Hepatocyte (in vitro differentiated cells): ENCODE results near the gene FGFR1OP2. TPM values are rescaled to one million over a fixed set of nuclear protein-coding genes. Genes with fewer than 3 reads are reported as not detected.

Source experiments
- DNase-seq: peaks from one replicate; pipeline ENCODE4 v3.0.0-alpha.2; 2016; ENCODE audit warnings: low spot score
- H2AFZ ChIP-seq: fragments of 200-600 bp; sonication (generic); 2 replicates; pipeline ENCODE4 v1.6.0; 2016; ENCODE audit warnings: antibody characterized with exemption, mild to moderate bottlenecking
- H3K27ac ChIP-seq: fragments of 200-600 bp; sonication (generic); 2 replicates; pipeline ENCODE4 v1.5.1; 2016; ENCODE audit warnings: mild to moderate bottlenecking
- H3K27me3 ChIP-seq: fragments of 200-600 bp; sonication (generic); 2 replicates; pipeline ENCODE4 v1.6.1; 2016
- H3K36me3 ChIP-seq: fragments of 200-600 bp; sonication (generic); replicated peaks from 2 replicates; pipeline ENCODE4 v1.5.1; 2016; ENCODE audit warnings: low read depth; ENCODE audit not compliant: insufficient read depth
- H3K4me1 ChIP-seq: fragments of 200-600 bp; sonication (generic); 2 replicates; pipeline ENCODE4 v1.5.1; 2016; ENCODE audit warnings: mild to moderate bottlenecking, moderate library complexity; ENCODE audit not compliant: insufficient read depth
- H3K4me2 ChIP-seq: fragments of 200-600 bp; sonication (generic); 2 replicates; pipeline ENCODE4 v1.6.0; 2016
- H3K4me3 ChIP-seq: fragments of 200-600 bp; sonication (generic); 2 replicates; pipeline ENCODE4 v1.5.1; 2016; ENCODE audit warnings: mild to moderate bottlenecking
- H3K79me2 ChIP-seq: fragments of 200-600 bp; sonication (generic); 2 replicates; pipeline ENCODE4 v1.6.0; 2017; ENCODE audit warnings: mild to moderate bottlenecking
- H3K9me2 ChIP-seq: fragments of 200-600 bp; sonication (generic); replicated peaks from 2 replicates; pipeline ENCODE4 v1.6.0; 2017; ENCODE audit warnings: mild to moderate bottlenecking; ENCODE audit not compliant: insufficient read depth
- H3K9me3 ChIP-seq: fragments of 200-600 bp; sonication (generic); 2 replicates; pipeline ENCODE4 v1.5.1; 2016; ENCODE audit warnings: low read depth, mild to moderate bottlenecking
- H4K20me1 ChIP-seq: fragments of 200-600 bp; sonication (generic); 2 replicates; pipeline ENCODE4 v1.6.0; 2016; ENCODE audit warnings: mild to moderate bottlenecking; ENCODE audit not compliant: insufficient read depth, poor library complexity, severe bottlenecking
- EZH2 ChIP-seq: fragments of 200-600 bp; sonication (generic); IDR thresholded peaks from 2 replicates; pipeline ENCODE4 v1.6.1; 2016; ENCODE audit warnings: antibody characterized with exemption, mild to moderate bottlenecking, borderline replicate concordance
- EZH2phosphoT487 ChIP-seq: fragments of 200-600 bp; sonication (generic); IDR thresholded peaks from one replicate; pipeline ENCODE4 v1.6.1; 2018; ENCODE audit warnings: antibody characterized with exemption, mild to moderate bottlenecking, low read depth, moderate library complexity; ENCODE audit not compliant: unreplicated experiment, severe bottlenecking
- WGBS: methylation state at CpG from one replicate; pipeline ENCODE4 v1.1.6; 2016; ENCODE audit warnings: low lambda C conversion rate; ENCODE audit errors: missing lambda C conversion rate; 5-methylcytosine and 5-hydroxymethylcytosine counted together
- polyA plus RNA-seq: library from polyadenylated mRNA; unstranded; fragments of >200 nt; fragmentation: Nextera tagmentation; extraction: Ambion mirVana; gene quantifications from 2 replicates; pipeline ENCODE4 v1.2.1, GENCODE V29; 2016
- total RNA-seq: library from RNA; depleted of rRNA; stranded (reverse); fragments of >200 nt; gene quantifications from 2 replicates; pipeline ENCODE4 v1.2.3, GENCODE V29; 2014
- TF ChIP-seq, protein P1 (sequence below): fragments of 200-600 bp; sonication (generic); IDR thresholded peaks from 2 replicates; pipeline ENCODE4 v1.5.1; 2016; ENCODE audit warnings: antibody characterized with exemption, mild to moderate bottlenecking; ENCODE audit not compliant: poor library complexity

Gene FGFR1OP2
- total RNA-seq, result 43.7 and 56.4 TPM in 2 replicates
- 22.3 and 24.1 TPM in 2 replicates for polyA plus RNA-seq

DNA sequence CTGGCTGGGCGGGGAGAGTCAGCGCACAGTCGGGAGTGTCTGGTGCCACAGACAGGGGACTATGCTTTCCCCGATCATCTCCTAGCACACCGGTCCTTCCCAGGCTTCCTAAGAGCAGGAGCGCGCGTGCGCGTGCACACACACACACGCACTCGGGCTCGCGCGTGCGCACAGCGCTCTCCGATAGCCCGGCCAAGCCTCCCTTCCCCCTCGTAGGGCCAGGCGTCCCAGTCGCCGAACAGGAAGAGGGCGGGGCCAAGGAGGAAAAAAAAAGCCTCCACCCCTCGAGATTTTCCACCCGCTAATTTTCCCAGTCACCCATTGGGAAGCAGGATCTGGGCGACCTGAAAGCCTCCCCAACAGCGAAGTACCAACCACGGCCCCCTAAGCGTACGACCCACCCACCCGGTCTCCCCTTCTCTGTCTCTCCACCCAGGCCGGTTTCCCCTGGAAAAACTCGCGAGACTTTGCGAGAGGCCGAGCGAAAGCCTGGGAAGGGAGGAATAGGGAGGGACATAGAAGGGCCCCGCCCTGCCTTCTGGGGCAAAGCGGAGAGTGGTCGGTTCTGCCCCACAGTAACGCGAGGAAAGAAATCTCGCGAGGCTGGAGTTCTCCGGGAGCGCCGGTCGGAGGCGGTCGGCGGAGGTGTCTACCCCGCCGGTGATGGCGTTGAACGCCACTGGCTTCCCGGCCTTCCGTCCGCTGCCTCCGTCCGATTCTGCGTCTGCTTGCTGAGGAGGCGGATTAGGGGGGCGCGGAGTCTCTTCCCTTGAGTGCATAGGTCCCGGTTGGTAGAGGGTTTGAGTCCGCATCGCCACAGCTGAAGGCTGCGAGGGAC is at the start of gene FGFR1OP2, which contains the start of gene INTS13:
FGFR1OP2 (plus strand) TSS at position 608 of the 838 bp plus-strand sequence. CDS start 15,689 bp downstream, outside the sequence.
INTS13 (minus strand) TSS at position 119 of the 838 bp plus-strand sequence. CDS start 1,178 bp downstream, outside the sequence.
- peak within 1 kb of the TSS; percentile 89 for H3K4me2 ChIP-seq
- peaks cover 83% of the 10 kb centered on the region for H3K79me2 ChIP-seq
- no peaks in the 10 kb centered on the region for H3K9me3 ChIP-seq
- no peaks in the 10 kb centered on the region for H3K36me3 ChIP-seq
- peaks cover 20% of the 10 kb centered on the region for H3K4me1 ChIP-seq
- 1% methylated on average over 67 of the region's 69 CpGs for WGBS
- no peaks in the 10 kb centered on the region for H3K27me3 ChIP-seq
- H3K27ac ChIP-seq, result peak within 1 kb of the TSS; percentile 96
- peak within 1 kb of the TSS; percentile 81 for H3K4me3 ChIP-seq
- H2AFZ ChIP-seq, result peak within 1 kb of the TSS; percentile 60
- DNase-seq, result peak; percentile 100
- TF ChIP-seq, protein P1, sequence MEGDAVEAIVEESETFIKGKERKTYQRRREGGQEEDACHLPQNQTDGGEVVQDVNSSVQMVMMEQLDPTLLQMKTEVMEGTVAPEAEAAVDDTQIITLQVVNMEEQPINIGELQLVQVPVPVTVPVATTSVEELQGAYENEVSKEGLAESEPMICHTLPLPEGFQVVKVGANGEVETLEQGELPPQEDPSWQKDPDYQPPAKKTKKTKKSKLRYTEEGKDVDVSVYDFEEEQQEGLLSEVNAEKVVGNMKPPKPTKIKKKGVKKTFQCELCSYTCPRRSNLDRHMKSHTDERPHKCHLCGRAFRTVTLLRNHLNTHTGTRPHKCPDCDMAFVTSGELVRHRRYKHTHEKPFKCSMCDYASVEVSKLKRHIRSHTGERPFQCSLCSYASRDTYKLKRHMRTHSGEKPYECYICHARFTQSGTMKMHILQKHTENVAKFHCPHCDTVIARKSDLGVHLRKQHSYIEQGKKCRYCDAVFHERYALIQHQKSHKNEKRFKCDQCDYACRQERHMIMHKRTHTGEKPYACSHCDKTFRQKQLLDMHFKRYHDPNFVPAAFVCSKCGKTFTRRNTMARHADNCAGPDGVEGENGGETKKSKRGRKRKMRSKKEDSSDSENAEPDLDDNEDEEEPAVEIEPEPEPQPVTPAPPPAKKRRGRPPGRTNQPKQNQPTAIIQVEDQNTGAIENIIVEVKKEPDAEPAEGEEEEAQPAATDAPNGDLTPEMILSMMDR, result no peak
- TF ChIP-seq EZH2phosphoT487, result no peak
- no peak for TF ChIP-seq EZH2
- H4K20me1 ChIP-seq, result peaks cover 16% of the 10 kb centered on the region
- no peaks in the 10 kb centered on the region for H3K9me2 ChIP-seq

DNA sequence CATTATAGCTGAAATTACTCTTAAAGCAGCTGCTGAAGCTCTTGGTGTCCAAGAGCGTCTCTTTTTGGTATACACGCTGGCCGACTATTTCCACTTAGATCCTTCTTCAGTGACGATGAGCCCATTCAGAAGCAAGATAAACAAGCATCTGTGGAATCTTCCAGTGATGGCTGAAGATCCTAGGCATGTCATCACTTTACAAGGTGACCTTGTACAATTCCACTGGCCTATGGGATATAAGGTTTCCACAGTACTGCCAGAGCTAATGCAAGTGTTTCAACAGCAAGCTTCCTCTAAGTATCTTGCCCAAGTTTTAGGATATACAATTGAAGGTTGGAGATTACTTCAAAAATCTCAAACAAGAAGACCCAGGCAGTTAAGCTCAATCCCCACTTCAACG is 47.5 kb upstream of the FGFR1OP2 start:
- Histone ChIP-seq H3K4me3 (no peak overlapping the region), H2AFZ (no peak overlapping the region), H4K20me1 (no peaks in the 10 kb centered on the region), H3K79me2 (no peaks in the 10 kb centered on the region), H3K4me1 (no peaks in the 10 kb centered on the region), H3K27ac (no peak overlapping the region), H3K27me3 (no peaks in the 10 kb centered on the region), H3K36me3 (no peaks in the 10 kb centered on the region), H3K9me3 (no peaks in the 10 kb centered on the region), H3K9me2 (no peaks in the 10 kb centered on the region), H3K4me2 (no peak overlapping the region)
- no peak for DNase-seq
- TF ChIP-seq EZH2phosphoT487 (no peak), EZH2 (no peak)
- TF ChIP-seq, protein P1, result no peak
- WGBS, result 83% methylated on average over 5 of the region's 5 CpGs

- no peaks in the 10 kb centered on the region for H4K20me1 ChIP-seq
- no peaks in the 10 kb centered on the region for H3K9me2 ChIP-seq
- DNase-seq, result no peak
- no peaks in the 10 kb centered on the region for H3K27me3 ChIP-seq
- no peaks in the 10 kb centered on the region for H3K4me1 ChIP-seq
- no peak overlapping the region for H3K27ac ChIP-seq
- H3K4me2 ChIP-seq, result no peak overlapping the region
- H3K4me3 ChIP-seq, result no peak overlapping the region
- H3K79me2 ChIP-seq, result no peaks in the 10 kb centered on the region
- no peak overlapping the region for H2AFZ ChIP-seq
- no peak for TF ChIP-seq EZH2phosphoT487
- no peak for TF ChIP-seq EZH2
- no peaks in the 10 kb centered on the region for H3K9me3 ChIP-seq
- WGBS, result 88% methylated on average over 1 of the region's 1 CpG
- H3K36me3 ChIP-seq, result no peaks in the 10 kb centered on the region
Observed at GRCh38 chr12:26891704-26892103, 46.6 kb upstream of the FGFR1OP2 start.

- Histone ChIP-seq H2AFZ (no peak overlapping the region), H3K79me2 (no peaks in the 10 kb centered on the region), H3K36me3 (no peaks in the 10 kb centered on the region), H3K4me3 (no peak overlapping the region), H3K27me3 (no peaks in the 10 kb centered on the region), H3K9me3 (no peaks in the 10 kb centered on the region), H3K4me2 (no peak overlapping the region), H4K20me1 (no peaks in the 10 kb centered on the region), H3K27ac (no peak overlapping the region), H3K9me2 (no peaks in the 10 kb centered on the region), H3K4me1 (no peaks in the 10 kb centered on the region)
- WGBS, result 97% methylated on average over 4 of the region's 4 CpGs
- DNase-seq, result no peak
- TF ChIP-seq EZH2, result no peak
- TF ChIP-seq EZH2phosphoT487, result no peak
- TF ChIP-seq, protein P1, result no peak
Observed at GRCh38 chr12:26895672-26896071, 42.6 kb upstream of the FGFR1OP2 start.
